GM18520 (cell line): ENCODE results near the gene CAND2.
A peak's percentile ranks its signal among the peaks of the same experiment; 100 is the strongest.
"Not testable (repeated sequence)": the region's sequence is repeated elsewhere in the genome, so short reads cannot be mapped to it uniquely, and the experiment has no call there.

Experiments
- ATAC-seq: cut with Tn5 transposase; IDR thresholded peaks from one replicate; pipeline ENCODE4 v1.9.1; 2021; ENCODE audit not compliant: unreplicated experiment

CAND2 gene

GRCh38 chr3:12828751-12829150 is 32.3 kb downstream of the CAND2 start:
- ATAC-seq: no peak

DNA sequence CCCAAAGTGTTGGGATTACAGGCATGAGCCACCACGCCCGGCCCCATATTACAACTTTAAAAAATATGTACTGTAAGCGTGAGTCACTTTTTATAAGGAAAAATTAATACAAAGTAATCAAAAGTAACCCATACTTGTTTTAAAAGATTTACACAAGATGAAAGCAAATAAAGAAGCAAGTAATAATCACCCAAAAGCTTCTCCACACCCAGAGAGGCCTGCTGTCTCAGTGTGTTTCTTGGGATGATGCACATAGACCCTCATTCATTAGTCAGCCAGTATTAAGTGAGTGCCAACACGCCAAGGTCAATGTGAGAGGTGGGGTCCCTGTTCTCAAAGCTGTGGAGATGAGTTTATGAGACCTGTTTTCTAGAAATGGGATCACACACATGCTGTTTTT is 32.9 kb downstream of the CAND2 start:
- ATAC-seq: no peak

- no peak for ATAC-seq
Observed at GRCh38 chr3:12829886-12830784, 33.7 kb downstream of the CAND2 start.

- ATAC-seq: no peak
Observed at GRCh38 chr3:12830785-12831156, 34.3 kb downstream of the CAND2 start.

GRCh38 chr3:12831301-12831866 is 34.9 kb downstream of the CAND2 start:
- ATAC-seq: no peak

DNA sequence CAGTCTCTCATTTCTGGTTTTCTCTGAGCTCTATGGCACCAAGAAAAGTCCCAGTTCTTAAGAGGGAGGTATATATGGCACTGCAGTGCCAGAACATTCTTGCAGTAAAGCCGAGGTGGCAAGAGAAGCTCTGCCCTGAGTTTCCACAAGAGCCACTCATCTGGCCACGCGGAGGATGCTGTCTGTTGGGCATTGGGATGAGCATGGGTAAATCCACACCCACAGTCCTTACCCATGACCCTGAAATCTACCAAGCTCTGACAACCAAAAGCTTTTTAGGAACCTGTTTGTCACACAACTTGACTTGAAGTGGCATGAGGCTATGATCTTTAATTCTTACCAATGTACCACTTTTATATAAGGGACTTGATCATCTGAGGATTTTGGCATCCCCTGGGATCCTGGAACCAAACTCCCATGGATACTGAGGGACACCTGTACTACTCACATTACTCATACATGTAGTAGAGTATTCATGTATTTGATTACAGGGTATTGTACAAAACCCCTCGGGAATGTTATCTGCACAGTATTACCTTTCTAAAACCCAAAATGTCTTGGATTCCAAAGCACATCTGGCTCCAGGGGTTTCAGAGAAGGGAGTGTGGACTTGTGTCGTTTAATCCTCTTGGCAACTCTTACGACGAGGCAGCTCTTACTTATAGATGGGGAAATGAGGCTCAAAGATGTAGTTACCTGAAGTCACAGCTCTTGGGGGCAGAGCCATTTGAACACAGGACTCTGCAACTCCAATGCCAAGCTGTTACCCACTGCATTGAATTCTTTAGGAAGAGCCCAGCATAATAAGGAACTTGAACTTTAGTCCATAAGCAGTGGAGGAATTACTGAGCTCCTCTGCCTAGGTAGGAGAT is 36.1 kb downstream of the CAND2 start:
- ATAC-seq: no peak

DNA sequence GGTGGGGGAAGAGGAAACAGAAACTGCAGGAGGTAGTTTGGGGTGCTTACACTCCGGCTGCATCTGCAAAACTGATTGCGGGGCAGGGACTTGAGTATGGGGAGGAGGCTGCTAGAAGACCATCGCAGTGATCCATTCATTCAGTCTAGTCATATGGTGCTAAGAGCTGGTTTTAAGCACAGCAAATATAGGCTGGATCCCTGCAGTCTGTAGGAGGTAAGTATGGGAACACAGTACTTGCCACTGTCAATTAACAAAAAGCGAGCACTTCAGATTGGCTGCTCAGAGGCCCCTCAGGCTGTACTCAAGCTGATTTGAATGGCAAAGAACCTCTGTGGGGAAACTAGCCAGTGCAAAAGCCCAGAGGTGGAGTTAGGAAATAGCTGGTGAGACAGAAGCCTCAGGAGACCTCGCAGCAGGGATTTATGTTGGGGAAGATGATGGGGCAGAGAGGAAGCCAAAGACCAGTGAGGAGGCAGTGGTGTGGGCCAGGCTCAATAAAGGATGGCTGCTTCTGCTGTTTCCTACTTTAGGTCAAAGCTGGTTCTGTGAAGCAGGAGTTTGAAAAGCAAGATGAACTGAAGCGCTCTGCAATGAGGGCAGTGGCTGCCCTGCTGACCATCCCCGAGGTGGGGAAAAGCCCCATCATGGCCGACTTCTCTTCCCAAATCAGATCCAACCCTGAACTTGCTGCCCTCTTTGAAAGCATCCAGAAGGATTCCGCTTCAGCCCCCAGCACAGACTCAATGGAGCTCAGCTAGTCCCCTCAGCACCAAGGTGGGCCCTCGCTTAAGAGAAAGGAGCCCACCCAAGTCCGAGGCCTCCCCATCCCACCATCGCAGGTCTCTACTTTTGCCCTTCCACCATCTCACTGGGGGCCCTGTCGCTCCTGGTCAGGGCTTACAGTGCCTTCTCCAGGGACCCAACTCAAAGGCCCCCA is 37.0 kb downstream of the CAND2 start:
- no peak for ATAC-seq

GRCh38 chr3:12835052-12835665 is 38.7 kb downstream of the CAND2 start:
- no peak for ATAC-seq

GRCh38 chr3:12837295-12837986 is 41.0 kb downstream of the CAND2 start:
- no peak for ATAC-seq

- ATAC-seq: no peak
Observed at GRCh38 chr3:12838179-12838965, 41.9 kb downstream of the CAND2 start.

DNA sequence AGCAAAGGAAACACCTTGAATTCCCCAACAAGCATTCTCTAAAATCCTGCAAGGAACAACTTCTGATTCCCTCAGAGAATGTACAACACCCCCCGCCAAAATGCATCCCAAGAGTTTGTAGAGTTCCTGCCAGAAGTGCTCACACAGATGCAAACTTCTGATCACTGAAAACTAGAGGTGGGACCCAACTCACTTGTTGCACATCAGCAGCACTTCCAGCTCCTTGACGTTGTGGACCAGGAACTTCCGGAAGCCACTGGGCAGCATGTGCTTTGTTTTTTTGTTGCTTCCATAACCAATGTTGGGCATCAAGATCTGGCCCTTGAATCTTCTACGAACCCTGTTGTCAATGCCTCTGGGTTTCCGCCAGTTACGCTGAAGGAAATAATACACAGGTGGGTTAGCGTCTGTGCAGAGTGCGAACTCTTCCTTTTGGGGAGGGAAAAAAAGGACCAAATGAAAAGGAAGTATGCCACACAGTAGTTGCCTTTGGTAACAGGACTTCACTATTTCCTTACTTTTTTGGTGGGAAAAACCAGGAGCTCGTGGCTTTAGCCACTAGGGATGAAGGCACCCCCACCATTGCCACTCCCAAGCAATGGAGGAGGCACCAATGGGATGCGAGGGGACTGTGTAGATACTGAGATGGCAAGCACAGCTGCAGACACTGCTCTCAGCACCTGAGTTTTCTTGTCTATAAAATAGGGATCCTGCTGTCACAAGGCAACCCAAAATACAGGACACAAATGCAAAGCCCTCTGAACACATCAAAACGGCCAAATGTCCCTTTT is 42.9 kb downstream of the CAND2 start:
- ATAC-seq: no peak

DNA sequence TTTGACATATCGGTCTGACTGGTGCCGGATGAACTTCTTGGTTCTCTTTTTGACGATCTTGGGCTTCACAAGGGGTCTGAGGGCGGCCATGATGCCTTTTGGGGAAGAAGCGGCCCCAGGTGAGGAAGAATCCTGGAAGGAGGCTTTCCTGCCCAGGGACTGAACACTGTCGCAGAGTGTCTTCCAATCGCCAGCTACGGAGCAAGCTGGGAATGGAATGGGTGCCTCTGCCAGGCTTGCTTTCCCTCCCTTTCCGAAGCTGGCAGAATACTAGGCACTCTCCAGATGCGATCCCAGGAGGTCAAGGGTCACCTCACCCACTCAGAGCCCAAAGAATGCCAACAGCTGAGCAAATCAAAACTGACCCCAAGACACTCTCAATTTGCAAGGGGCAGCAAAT is 43.7 kb downstream of the CAND2 start:
- ATAC-seq: not testable (repeated sequence)

DNA sequence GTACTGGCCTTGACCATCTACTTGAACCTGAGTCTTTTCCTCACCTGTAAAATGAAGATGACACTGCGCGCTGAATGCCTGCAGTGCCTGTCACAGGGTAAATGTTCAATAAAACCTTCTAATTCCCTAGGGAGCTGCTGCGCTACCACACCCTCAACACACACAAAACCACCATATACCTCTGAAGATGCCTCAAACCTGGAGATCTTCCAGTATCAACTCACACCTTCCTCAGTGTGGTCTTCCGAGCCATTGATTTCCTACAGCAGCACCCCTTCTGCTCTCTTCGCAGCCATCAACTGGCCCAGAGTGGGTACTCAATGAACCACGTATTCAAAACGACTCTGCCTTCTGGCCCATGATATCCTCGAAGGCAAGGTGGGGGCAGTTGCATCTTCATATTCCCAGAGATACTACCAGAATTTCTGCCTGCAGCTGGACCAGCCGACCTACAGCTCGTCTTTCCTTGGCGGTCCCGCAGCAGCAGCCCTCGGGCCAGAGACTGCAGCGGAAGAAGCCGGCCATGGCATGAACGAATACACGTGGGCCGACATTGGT is 44.2 kb downstream of the CAND2 start:
- ATAC-seq: peak; percentile 14

- ATAC-seq: peak; percentile 74
Observed at GRCh38 chr3:12841149-12841969, 44.9 kb downstream of the CAND2 start, which contains the start of gene RPL32. RPL32 (minus strand) TSS chr3:12841565; CDS start chr3:12840237, 1,328 bp downstream.

GRCh38 chr3:12841970-12842328 is 45.5 kb downstream of the CAND2 start:
- no peak for ATAC-seq

DNA sequence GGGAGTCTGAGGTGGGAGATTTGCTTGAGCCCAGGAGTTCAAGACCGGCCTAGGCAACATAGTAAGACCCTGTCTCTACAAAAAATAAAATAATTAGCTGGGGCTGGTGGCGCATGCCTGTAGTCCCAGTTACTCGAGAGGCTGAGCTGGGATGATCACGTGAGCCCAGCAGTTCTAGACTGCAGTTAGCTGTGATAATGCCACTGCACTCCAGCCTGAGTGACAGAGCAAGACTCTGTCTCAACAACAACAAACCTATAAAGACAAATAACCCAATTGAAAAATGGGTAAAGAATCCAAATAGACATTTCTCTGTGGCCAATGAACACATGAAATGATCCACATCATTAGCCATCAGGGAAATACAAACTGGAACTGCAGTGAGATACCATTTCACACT is 46.0 kb downstream of the CAND2 start:
- no peak for ATAC-seq

- no peak for ATAC-seq
Observed at GRCh38 chr3:12845811-12846210, 49.3 kb downstream of the CAND2 start.
